C4-2B (cell line): Measurements from ENCODE around the gene STX2.

ENCODE experiments used
- H3K27ac ChIP-seq: fragments of 450-650 bp; 2 replicates; pipeline ENCODE4 v1.5.1; 2017
- CTCF ChIP-seq: fragments of 450-650 bp; conservative IDR thresholded peaks from 2 replicates; pipeline ENCODE4 v1.5.1; 2017; ENCODE audit warnings: mild to moderate bottlenecking
- ZFX ChIP-seq: fragments of 450-650 bp; IDR thresholded peaks from 2 replicates; pipeline ENCODE4 v1.6.1; 2017

Gene STX2

GRCh38 chr12:130776857-130777339 is 62.2 kb downstream of the STX2 start:
- TF ChIP-seq CTCF (no peak), ZFX (no peak)
- H3K27ac ChIP-seq = no peak overlapping the region

DNA sequence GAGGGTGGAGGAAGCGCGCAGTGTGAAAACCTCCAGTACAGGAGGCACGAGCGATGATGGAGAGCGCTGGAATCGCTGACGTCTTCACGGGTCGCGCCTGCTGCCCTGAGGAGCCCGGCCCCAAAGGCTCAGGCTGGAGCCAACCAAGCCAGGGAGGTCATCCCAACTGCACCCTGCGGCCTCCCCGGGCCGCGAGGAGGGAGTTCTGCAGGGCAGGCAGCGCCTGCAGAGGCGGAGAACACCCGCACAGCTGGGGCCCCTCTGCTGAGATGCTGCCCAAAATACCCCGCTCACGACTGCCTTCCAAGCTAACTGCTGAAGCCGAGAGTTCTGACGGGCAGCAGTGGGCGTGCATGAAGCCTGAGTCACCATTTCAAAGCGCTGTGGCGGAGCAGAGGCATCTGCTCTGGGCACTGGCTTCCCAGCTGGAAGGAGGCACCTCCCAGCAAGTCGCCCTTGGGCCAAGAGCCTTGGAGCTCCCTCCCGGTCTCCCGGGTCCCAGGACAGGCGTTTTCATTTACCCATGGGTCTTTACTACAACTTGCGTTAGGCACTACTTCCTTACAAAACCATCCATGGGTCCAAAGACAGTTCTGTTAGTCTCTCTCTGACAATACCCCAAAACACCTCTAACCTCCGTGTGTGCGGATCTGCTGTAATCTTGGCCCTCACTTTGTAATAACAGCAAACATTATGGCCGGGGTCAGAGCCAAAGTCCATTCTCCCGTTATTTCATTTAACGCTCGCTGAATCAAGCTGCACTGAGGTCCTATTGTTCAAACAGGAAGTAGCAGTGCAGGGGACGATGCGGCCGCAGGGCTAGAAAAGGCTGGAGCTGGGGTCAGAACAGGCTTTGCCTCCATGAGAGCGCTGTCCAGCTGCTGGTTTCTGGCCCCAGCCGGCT is 62.8 kb downstream of the STX2 start:
- no peak overlapping the region for H3K27ac ChIP-seq
- no peak for TF ChIP-seq CTCF
- no peak for TF ChIP-seq ZFX

DNA sequence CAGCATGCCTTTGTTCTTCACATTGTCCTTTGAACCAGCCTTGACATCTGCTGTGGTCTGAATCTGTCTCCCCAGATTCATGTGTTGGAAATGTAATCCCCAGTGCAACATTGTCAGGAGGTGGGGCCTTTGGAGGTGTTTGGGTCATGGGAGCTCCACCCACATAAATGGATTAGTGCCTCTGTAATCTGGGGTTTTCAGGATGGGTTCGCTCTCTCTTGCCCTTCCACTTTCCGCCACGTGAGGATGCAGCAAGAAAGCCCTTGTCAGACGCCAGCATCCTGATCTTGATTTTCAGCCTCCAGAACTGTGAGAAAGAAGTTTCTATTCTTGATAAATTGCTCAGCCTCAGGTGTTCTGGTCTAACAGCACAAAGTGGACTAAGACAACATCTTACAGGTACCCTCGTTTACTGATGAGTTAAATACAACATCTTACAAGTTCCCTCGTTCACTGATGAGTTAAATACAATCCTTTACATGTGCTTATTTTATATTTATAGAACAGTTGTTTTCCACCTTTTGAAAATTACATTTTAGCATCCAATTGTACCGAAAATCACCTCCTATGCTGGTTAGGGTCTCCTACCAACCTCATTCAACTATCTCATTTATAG is 68.5 kb downstream of the STX2 start:
- no peak overlapping the region for H3K27ac ChIP-seq
- TF ChIP-seq CTCF = no peak; the same call in 1 of the 2 replicates
- TF ChIP-seq ZFX = no peak

- TF ChIP-seq ZFX = no peak
- TF ChIP-seq CTCF = no peak
Measured at GRCh38 chr12:130768120-130768519, 70.9 kb downstream of the STX2 start.

DNA sequence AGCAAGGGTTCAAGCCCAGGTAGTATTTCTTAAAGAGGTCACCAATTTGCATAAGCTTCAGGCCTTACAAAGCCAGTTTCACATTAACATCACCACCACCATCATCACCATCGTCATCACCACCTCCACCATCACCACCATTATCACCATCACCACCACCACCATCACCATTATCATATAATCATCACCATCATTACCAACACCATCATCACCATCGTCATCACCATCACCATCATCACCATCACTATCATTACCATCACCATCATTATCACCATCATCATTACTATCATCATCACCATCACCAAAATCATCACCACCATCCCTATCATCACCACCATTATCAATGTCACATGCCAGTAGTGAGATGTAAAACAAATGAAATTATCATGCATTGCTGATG is 72.6 kb downstream of the STX2 start:
- H3K27ac ChIP-seq = no peak overlapping the region
- TF ChIP-seq CTCF (no peak), ZFX (no peak)

More at GRCh38 chr12:130768120-130768519, 70.9 kb downstream of the STX2 start:
- H3K27ac ChIP-seq = no peak overlapping the region; the same call in 1 of the 2 replicates

GRCh38 chr12:130765186-130765659 is 73.8 kb downstream of the STX2 start:
- H3K27ac ChIP-seq = no peak overlapping the region
- TF ChIP-seq CTCF (no peak), ZFX (no peak)
